Measurements from ENCODE around the gene MYO9A. TPM values are rescaled to one million over a fixed set of nuclear protein-coding genes. Genes with fewer than 3 reads are reported as not detected.

MYO9A gene
- total RNA-seq, 2 donors from 2014 or later, result 34.9 to 36.4 TPM

DNA sequence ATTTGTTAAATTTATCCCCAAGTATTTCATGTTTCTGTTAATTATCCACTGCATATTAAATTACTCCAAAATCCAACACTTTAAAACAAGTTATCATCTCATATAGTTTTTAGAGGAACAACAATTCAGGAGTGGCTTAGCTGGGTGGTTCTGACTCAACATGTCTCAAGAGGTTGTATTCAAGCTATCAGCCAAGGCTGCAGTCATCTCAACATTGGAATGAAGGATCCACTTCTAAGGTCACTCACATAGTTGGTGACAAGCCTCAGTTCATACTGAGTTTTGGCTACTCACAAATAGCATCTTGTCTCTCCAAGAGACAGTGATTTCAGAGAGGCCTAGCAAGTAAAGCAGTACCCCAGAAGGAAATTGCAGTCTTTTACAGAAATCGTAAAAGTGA is 172.9 kb downstream of the MYO9A start:
- Histone ChIP-seq H3K36me3 (ENCODE audit: control insufficient read depth, insufficient read depth, low read length) (no peaks in the 10 kb centered on the region), H3K9me3 (ENCODE audit: control insufficient read depth, low read length) (no peaks in the 10 kb centered on the region), H3K27me3 (ENCODE audit: control insufficient read depth, insufficient read depth, low read length, poor library complexity, severe bottlenecking) (no peaks in the 10 kb centered on the region), H3K4me1 (ENCODE audit: control insufficient read depth, insufficient read depth, low read length) (no peaks in the 10 kb centered on the region), H3K4me3 (ENCODE audit: low read length) (no peak overlapping the region), H3K27ac (ENCODE audit: low read depth, low read length) (no peak overlapping the region), H3K9ac (ENCODE audit: extremely low read depth, low read length, poor library complexity, severe bottlenecking) (no peak overlapping the region)
- H3K27me3 Mint-ChIP-seq (ENCODE audit: insufficient read depth), result no peaks in the 10 kb centered on the region
- no peak for DNase-seq
- WGBS, 2 experiments (ENCODE audit: insufficient coverage in 1 of 2, insufficient read length in 1 of 2), result 96 to 100% methylated on average over 1 of the region's 1 CpG
- H3K36me3 Mint-ChIP-seq (ENCODE audit: low read depth), result no peaks in the 10 kb centered on the region
- H3K27ac Mint-ChIP-seq, result no peak overlapping the region
- no peaks in the 10 kb centered on the region for H3K9me3 Mint-ChIP-seq
- no peak overlapping the region for H3K4me3 Mint-ChIP-seq
- TF ChIP-seq, protein P1, sequence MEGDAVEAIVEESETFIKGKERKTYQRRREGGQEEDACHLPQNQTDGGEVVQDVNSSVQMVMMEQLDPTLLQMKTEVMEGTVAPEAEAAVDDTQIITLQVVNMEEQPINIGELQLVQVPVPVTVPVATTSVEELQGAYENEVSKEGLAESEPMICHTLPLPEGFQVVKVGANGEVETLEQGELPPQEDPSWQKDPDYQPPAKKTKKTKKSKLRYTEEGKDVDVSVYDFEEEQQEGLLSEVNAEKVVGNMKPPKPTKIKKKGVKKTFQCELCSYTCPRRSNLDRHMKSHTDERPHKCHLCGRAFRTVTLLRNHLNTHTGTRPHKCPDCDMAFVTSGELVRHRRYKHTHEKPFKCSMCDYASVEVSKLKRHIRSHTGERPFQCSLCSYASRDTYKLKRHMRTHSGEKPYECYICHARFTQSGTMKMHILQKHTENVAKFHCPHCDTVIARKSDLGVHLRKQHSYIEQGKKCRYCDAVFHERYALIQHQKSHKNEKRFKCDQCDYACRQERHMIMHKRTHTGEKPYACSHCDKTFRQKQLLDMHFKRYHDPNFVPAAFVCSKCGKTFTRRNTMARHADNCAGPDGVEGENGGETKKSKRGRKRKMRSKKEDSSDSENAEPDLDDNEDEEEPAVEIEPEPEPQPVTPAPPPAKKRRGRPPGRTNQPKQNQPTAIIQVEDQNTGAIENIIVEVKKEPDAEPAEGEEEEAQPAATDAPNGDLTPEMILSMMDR (conservative IDR thresholded peaks at IDR 0.05), result no peak
- peaks cover 10% of the 10 kb centered on the region for H3K4me1 Mint-ChIP-seq

DNA sequence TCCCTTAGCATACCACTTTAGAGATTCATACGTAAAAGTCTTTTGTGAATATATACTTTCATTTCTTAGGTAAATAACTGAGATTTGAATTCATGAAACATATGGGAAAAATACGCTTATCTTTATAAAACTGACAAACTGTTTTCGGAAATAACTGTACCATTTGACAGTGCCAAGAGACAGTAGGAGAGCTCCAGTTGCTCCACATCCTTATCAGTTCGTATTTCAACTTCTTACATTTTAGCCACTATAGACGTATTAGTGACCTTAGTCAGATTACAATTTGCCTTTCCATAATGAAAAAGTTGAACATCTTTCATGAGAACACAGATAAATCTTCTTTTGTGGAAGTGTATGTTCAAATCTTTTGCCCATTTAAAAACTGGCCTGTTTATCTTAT is 174.1 kb downstream of the MYO9A start:
- Histone ChIP-seq H3K9ac (ENCODE audit: extremely low read depth, low read length, poor library complexity, severe bottlenecking) (no peak overlapping the region), H3K27me3 (ENCODE audit: control insufficient read depth, insufficient read depth, low read length, poor library complexity, severe bottlenecking) (no peaks in the 10 kb centered on the region), H3K4me3 (ENCODE audit: low read length) (no peak overlapping the region), H3K27ac (ENCODE audit: low read depth, low read length) (no peak overlapping the region), H3K4me1 (ENCODE audit: control insufficient read depth, insufficient read depth, low read length) (no peaks in the 10 kb centered on the region), H3K9me3 (ENCODE audit: control insufficient read depth, low read length) (no peaks in the 10 kb centered on the region), H3K36me3 (ENCODE audit: control insufficient read depth, insufficient read depth, low read length) (no peaks in the 10 kb centered on the region)
- Mint-ChIP-seq H3K4me1 (peaks cover 2% of the 10 kb centered on the region), H3K27ac (no peak overlapping the region), H3K27me3 (ENCODE audit: insufficient read depth) (no peaks in the 10 kb centered on the region), H3K9me3 (no peaks in the 10 kb centered on the region), H3K36me3 (ENCODE audit: low read depth) (no peaks in the 10 kb centered on the region), H3K4me3 (no peak overlapping the region)
- DNase-seq, result no peak
- WGBS, 2 experiments (ENCODE audit: insufficient coverage in 1 of 2, insufficient read length in 1 of 2), result 93 to 100% methylated on average over 3 to 5 of the region's 5 CpGs
- TF ChIP-seq, protein P1 (conservative IDR thresholded peaks at IDR 0.05), result no peak

DNA sequence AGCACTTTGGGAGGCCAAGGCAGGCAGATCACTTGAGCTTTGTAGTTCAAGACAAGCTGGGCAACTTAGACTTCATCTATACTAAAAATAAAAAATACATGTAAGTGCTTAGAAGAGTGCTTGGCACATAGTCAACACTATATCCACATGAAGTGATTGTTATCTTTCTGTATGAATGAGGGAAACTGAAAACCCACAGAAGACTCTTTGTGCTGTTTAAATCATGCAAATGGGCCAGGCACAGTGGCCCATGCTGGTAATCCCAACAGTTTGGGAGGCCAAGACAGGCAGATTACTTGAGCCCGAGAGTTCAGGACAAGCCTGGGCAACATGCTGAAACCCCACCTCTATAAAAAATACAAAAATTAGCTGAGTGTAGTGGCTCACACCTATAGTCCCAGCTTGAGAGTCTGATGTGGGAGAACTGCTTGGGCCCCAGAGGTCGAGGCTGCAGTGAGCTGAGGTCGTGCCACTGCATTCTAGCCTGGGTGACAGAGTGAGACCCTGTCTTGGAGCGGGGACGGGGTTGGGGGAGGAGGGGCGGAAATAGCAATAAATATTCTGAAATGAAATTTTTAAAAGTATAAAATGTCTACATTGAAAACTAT is 177.9 kb downstream of the MYO9A start:
- no peaks in the 10 kb centered on the region for H3K4me1 ChIP-seq (ENCODE audit: control insufficient read depth, insufficient read depth, low read length)
- no peaks in the 10 kb centered on the region for H3K27me3 ChIP-seq (ENCODE audit: control insufficient read depth, insufficient read depth, low read length, poor library complexity, severe bottlenecking)
- Mint-ChIP-seq H3K4me1 (no peaks in the 10 kb centered on the region), H3K4me3 (no peak overlapping the region), H3K36me3 (ENCODE audit: low read depth) (peaks cover 2% of the 10 kb centered on the region), H3K27ac (no peak overlapping the region), H3K27me3 (ENCODE audit: insufficient read depth) (no peaks in the 10 kb centered on the region), H3K9me3 (no peaks in the 10 kb centered on the region)
- H3K4me3 ChIP-seq (ENCODE audit: low read length), result no peak overlapping the region
- peaks cover 2% of the 10 kb centered on the region for H3K36me3 ChIP-seq (ENCODE audit: control insufficient read depth, insufficient read depth, low read length)
- TF ChIP-seq, protein P1 (conservative IDR thresholded peaks at IDR 0.05), result no peak
- peak; percentile 36 for DNase-seq
- no peaks in the 10 kb centered on the region for H3K9me3 ChIP-seq (ENCODE audit: control insufficient read depth, low read length)
- WGBS, 2 experiments (ENCODE audit: insufficient coverage in 1 of 2, insufficient read length in 1 of 2), result 87 to 92% methylated on average over 3 of the region's 6 CpGs
- no peak overlapping the region for H3K27ac ChIP-seq (ENCODE audit: low read depth, low read length)
- no peak overlapping the region for H3K9ac ChIP-seq (ENCODE audit: extremely low read depth, low read length, poor library complexity, severe bottlenecking)

Data from endodermal cell (in vitro differentiated cells).